A549 (cell line): ENCODE data around the gene LRCH2. TPM values are rescaled to one million over a fixed set of nuclear protein-coding genes. Genes with fewer than 3 reads are reported as not detected.

Experiments used
- ATAC-seq, 2 experiments: fragments of 200-7000 bp in 1 of 2; fragments of >200 bp in 1 of 2; cut with Nextera tagmentation in 1 of 2; cut with Tn5 transposase in 1 of 2; 3 replicates each; pipeline versions ENCODE4 v1.8.0 to v1.9.1; 2018 to 2020; ENCODE audit warnings: mild to moderate bottlenecking in 1 of 2, moderate library complexity in 1 of 2
- CTCF ChIA-PET: fragments of 300-600 bp; sonication (Branson Sonifier 250); formaldehyde crosslinking; extraction: SDS; loops from one replicate; lab custom pipeline; 2021; ENCODE audit warnings: antibody characterized with exemption, inconsistent platforms; lab: Yijun Ruan, JAX
- POLR2A ChIA-PET: fragments of 350-600 bp; formaldehyde crosslinking; extraction: SDS; loops from one replicate; lab custom pipeline; 2021; ENCODE audit warnings: antibody characterized with exemption, inconsistent platforms; lab: Yijun Ruan, JAX
- DNase-seq, 2 experiments: peaks; one replicate each; pipeline versions ENCODE4 v3.0.0 to v3.0.0-alpha.2; 2011 to 2016; ENCODE audit warnings: low read depth in 1 of 2, low spot score in 1 of 2
- FAIRE-seq: peaks from 2 replicates; lab custom pipeline; 2011; peaks lifted over from hg19 to GRCh38; lab: Jason Lieb, UNC
- H3K27ac ChIP-seq, 2 experiments: fragments of >200 bp; sonication (Bioruptor Twin); formaldehyde crosslinking; 3 replicates each; pipeline ENCODE4 v1.5.1; 2016 to 2017
- H3K4me1 ChIP-seq: fragments of >200 bp; sonication (Bioruptor Twin); formaldehyde crosslinking; 3 replicates; pipeline ENCODE4 v1.6.1; 2016
- H3K4me2 ChIP-seq: fragments of >200 bp; sonication (Bioruptor Twin); formaldehyde crosslinking; 3 replicates; pipeline ENCODE4 v1.6.1; 2016
- H3K4me3 ChIP-seq: fragments of >200 bp; sonication (Bioruptor Twin); formaldehyde crosslinking; 3 replicates; pipeline ENCODE4 v1.5.1; 2016
- H3K9me3 ChIP-seq: fragments of >200 bp; sonication (Bioruptor Twin); formaldehyde crosslinking; 3 replicates; pipeline ENCODE4 v1.6.1; 2016
- BCL3 ChIP-seq: fragments of >200 bp; sonication (Bioruptor Twin); formaldehyde crosslinking; IDR thresholded peaks from 3 replicates; pipeline ENCODE4 v1.6.1; 2016
- BHLHE40 ChIP-seq: IDR thresholded peaks from 2 replicates; pipeline ENCODE4 v1.6.1; 2012; ENCODE audit warnings: low read depth, low read length, inconsistent platforms
- FOSB ChIP-seq: fragments of 250-450 bp; sonication (Bioruptor Pico); IDR thresholded peaks from 2 replicates; pipeline ENCODE4 v1.5.0; 2020; ENCODE audit warnings: mild to moderate bottlenecking, moderate library complexity
- FOSL2 ChIP-seq, 2 experiments: fragments of 450-650 bp in 1 of 2; fragments of >200 bp in 1 of 2; sonication (Bioruptor Twin) in 1 of 2; formaldehyde crosslinking; IDR thresholded peaks; 2 replicates each; pipeline versions ENCODE4 v1.5.0 to v1.6.1; 2016 to 2020; ENCODE audit warnings: mild to moderate bottlenecking in 1 of 2, moderate library complexity in 1 of 2
- HES2 ChIP-seq: fragments of >200 bp; sonication (Bioruptor Twin); formaldehyde crosslinking; IDR thresholded peaks from 2 replicates; pipeline ENCODE4 v1.6.1; 2016
- HOXA7 ChIP-seq: fragments of 250-450 bp; sonication (Bioruptor Pico); IDR thresholded peaks from 2 replicates; pipeline ENCODE4 v1.5.0; 2020; ENCODE audit warnings: mild to moderate bottlenecking, moderate library complexity
- HOXB13 ChIP-seq: fragments of 250-450 bp; sonication (Bioruptor Pico); IDR thresholded peaks from 2 replicates; pipeline ENCODE4 v1.5.0; 2020; ENCODE audit warnings: low read depth, mild to moderate bottlenecking, moderate library complexity
- HOXB5 ChIP-seq: fragments of 250-450 bp; sonication (Bioruptor Pico); IDR thresholded peaks from 2 replicates; pipeline ENCODE4 v1.5.0; 2020; ENCODE audit warnings: mild to moderate bottlenecking, moderate library complexity
- JUNB ChIP-seq: fragments of >200 bp; sonication (Bioruptor Twin); formaldehyde crosslinking; IDR thresholded peaks from 2 replicates; pipeline ENCODE4 v1.6.1; 2016
- NFE2L2 ChIP-seq: fragments of 150-350 bp; conservative IDR thresholded peaks from 2 replicates; pipeline ENCODE4 v1.6.1; 2014; ENCODE audit warnings: low read length
- NR3C1 ChIP-seq: fragments of >200 bp; sonication (Bioruptor Twin); formaldehyde crosslinking; IDR thresholded peaks from 3 replicates; pipeline ENCODE4 v1.6.1; 2017
- PBX3 ChIP-seq: IDR thresholded peaks from 2 replicates; pipeline ENCODE4 v1.6.1; 2012
- RARB ChIP-seq: fragments of 250-450 bp; sonication (Bioruptor Pico); IDR thresholded peaks from 2 replicates; pipeline ENCODE4 v1.8.0; 2021; ENCODE audit warnings: mild to moderate bottlenecking, moderate library complexity
- RNF2 ChIP-seq: fragments of 200-600 bp; sonication (generic); IDR thresholded peaks from 2 replicates; pipeline ENCODE4 v1.6.1; 2016; ENCODE audit warnings: low read depth, mild to moderate bottlenecking, antibody characterized with exemption, moderate library complexity, borderline replicate concordance
- SMC3 ChIP-seq: fragments of >200 bp; sonication (Bioruptor Twin); formaldehyde crosslinking; IDR thresholded peaks from 3 replicates; pipeline ENCODE4 v1.6.1; 2018; ENCODE audit warnings: inconsistent platforms
- SREBF2 ChIP-seq: fragments of 450-650 bp; IDR thresholded peaks from 2 replicates; pipeline ENCODE4 v1.6.1; 2014; ENCODE audit warnings: mild to moderate bottlenecking, moderate library complexity
- TP53 ChIP-seq: fragments of 250-450 bp; sonication (Bioruptor Pico); IDR thresholded peaks from 2 replicates; pipeline ENCODE4 v1.5.0; 2021; ENCODE audit warnings: mild to moderate bottlenecking, moderate library complexity
- USF2 ChIP-seq: fragments of 450-650 bp; IDR thresholded peaks from 2 replicates; pipeline ENCODE4 v1.6.1; 2014; ENCODE audit warnings: antibody characterized with exemption
- ZSCAN20 ChIP-seq: fragments of 250-450 bp; sonication (Bioruptor Pico); IDR thresholded peaks from 2 replicates; pipeline ENCODE4 v1.8.0; 2022; ENCODE audit warnings: mild to moderate bottlenecking, moderate library complexity
- WGBS: methylation state at CpG from one replicate; pipeline ENCODE4 v1.1.6; 2017; ENCODE audit errors: missing lambda C conversion rate; 5-methylcytosine and 5-hydroxymethylcytosine counted together
- polyA plus RNA-seq, 4 experiments: library from polyadenylated mRNA; depleted of rRNA in 3 of 4; stranded (reverse); fragments of >200 nt; fragmentation: RNase III in 1 of 4; extraction: RNeasy Plus Mini Kit Qiagen cat#74134 plus additional on column Dnase treatment in 1 of 4; gene quantifications; 2 replicates in 3 of 4; 3 replicates in 1 of 4; pipeline ENCODE4 v1.2.3, GENCODE V29; 2011 to 2017

The LRCH2 gene
- polyA plus RNA-seq, 2 of the 4 experiments (the other 2 are of a cell fraction) = 0.01 to 0.05 TPM

- FAIRE-seq (peak; percentile 7), ATAC-seq (no peak), DNase-seq (no peak)
- TF ChIP-seq NFE2L2 (no peak), HES2 (no peak), USF2 (no peak), TP53 (CRISPR knock-in tag) (no peak), SREBF2 (no peak), HOXA7 (CRISPR knock-in tag) (no peak), HOXB13 (CRISPR knock-in tag) (no peak), ZSCAN20 (CRISPR knock-in tag) (no peak), RNF2 (no peak), NR3C1 (no peak), RARB (no peak), JUNB (no peak), FOSB (CRISPR knock-in tag) (no peak), PBX3 (no peak), SMC3 (no peak), HOXB5 (no peak), BCL3 (no peak), FOSL2 (IDR thresholded peaks at IDR 0.05) (no peak), FOSL2 (CRISPR knock-in tag; IDR thresholded peaks at IDR 0.05) (no peak)
- no peak overlapping the region for H3K27ac ChIP-seq
- 41% methylated on average over 2 of the region's 2 CpGs for WGBS
- H3K4me1 ChIP-seq = no peaks in the 10 kb centered on the region
- H3K4me2 ChIP-seq = no peak overlapping the region
- POLR2A ChIA-PET = interaction anchor here (0.6 kb wide), 1 partner anchor 10 kb away, joined by 5 read pairs; no protein-coding TSS in a partner anchor
- no peaks in the 10 kb centered on the region for H3K9me3 ChIP-seq
- H3K4me3 ChIP-seq = no peak overlapping the region
- CTCF ChIA-PET = interaction anchor here (0.9 kb wide), 1 partner anchor 25 kb away, joined by 4 read pairs; no protein-coding TSS in a partner anchor
Measured at GRCh38 chrX:115251458-115252233, 17.8 kb upstream of the LRCH2 start.

- ATAC-seq = no peak
- CTCF ChIA-PET = interaction anchor here (1.2 kb wide), 1 partner anchor 454 kb away, joined by 3 read pairs; no protein-coding TSS in a partner anchor
Measured at GRCh38 chrX:115237056-115237455, 3.2 kb upstream of the LRCH2 start.

More at GRCh38 chrX:115237056-115237455, 3.2 kb upstream of the LRCH2 start:
- no peak for TF ChIP-seq HES2
- TF ChIP-seq BHLHE40 = no peak
- TF ChIP-seq RNF2 = no peak
- Histone ChIP-seq H3K4me3 (no peak overlapping the region), H3K4me1 (no peaks in the 10 kb centered on the region; the same call in 2 of the 3 replicates), H3K27ac (no peak overlapping the region), H3K9me3 (no peaks in the 10 kb centered on the region), H3K4me2 (no peak overlapping the region)
- DNase-seq (no peak), FAIRE-seq (peak; percentile 49)
- WGBS = 5% methylated on average over 1 of the region's 1 CpG
- POLR2A ChIA-PET = no interaction called here
